SK-N-SH (cell line): ENCODE measurements around the gene YTHDF1. TPM values are rescaled to one million over a fixed set of nuclear protein-coding genes. Genes with fewer than 3 reads are reported as not detected.

Experiments used
- CTCF ChIA-PET: fragments of 300-600, 350-600 bp; formaldehyde crosslinking; extraction: SDS; loops from one replicate; lab custom pipeline; 2021; lab: Yijun Ruan, JAX
- POLR2A ChIA-PET: fragments of 350-600 bp; sonication (Branson Sonifier 250); formaldehyde crosslinking; extraction: SDS; loops from one replicate; lab custom pipeline; 2020; ENCODE audit warnings: antibody characterized with exemption, inconsistent platforms; lab: Yijun Ruan, JAX
- DNase-seq: peaks from one replicate; pipeline ENCODE4 v3.0.0; 2012
- H2AFZ ChIP-seq: fragments of 200-600 bp; sonication (generic); 2 replicates; pipeline ENCODE4 v1.8.1; 2016; ENCODE audit warnings: antibody characterized with exemption, mild to moderate bottlenecking, low read depth
- H3F3A ChIP-seq: fragments of 200-600 bp; sonication (generic); replicated peaks from 2 replicates; pipeline ENCODE3; 2016; ENCODE audit warnings: antibody characterized with exemption, mild to moderate bottlenecking; ENCODE audit not compliant: insufficient read depth
- H3K27ac ChIP-seq, 2 experiments: fragments of 200-500 bp in 1 of 2; fragments of 200-600 bp in 1 of 2; sonication (Bioruptor generic) in 1 of 2; sonication (generic), shearing (Covaris generic) in 1 of 2; 2 replicates each; pipeline versions ENCODE4 v1.5.1 to v1.6.1; 2014 to 2016; ENCODE audit warnings: low read depth in 2 of 2, inconsistent platforms in 1 of 2, low read length in 1 of 2, mild to moderate bottlenecking in 1 of 2, mixed read lengths in 1 of 2
- H3K27me3 ChIP-seq: fragments of 200-600 bp; sonication (generic), shearing (Covaris generic); 2 replicates; pipeline ENCODE4 v1.6.1; 2016; ENCODE audit warnings: mixed run types; ENCODE audit not compliant: insufficient read depth
- H3K36me3 ChIP-seq, 2 experiments: fragments of 200-500 bp in 1 of 2; fragments of 200-600 bp in 1 of 2; sonication (Bioruptor generic) in 1 of 2; sonication (generic) in 1 of 2; replicated peaks in 1 of 2; 2 replicates each; pipeline versions ENCODE3 to v1.5.1; 2014 to 2016; ENCODE audit warnings: low read length in 1 of 2, mild to moderate bottlenecking in 1 of 2; ENCODE audit not compliant: insufficient read depth in 2 of 2, control insufficient read depth in 1 of 2
- H3K4me1 ChIP-seq, 2 experiments: fragments of 200-500 bp in 1 of 2; fragments of 200-600 bp in 1 of 2; sonication (Bioruptor generic) in 1 of 2; sonication (generic), shearing (Covaris generic) in 1 of 2; 2 replicates each; pipeline versions ENCODE4 v1.5.1 to v1.6.1; 2014 to 2016; ENCODE audit warnings: low read depth in 1 of 2, low read length in 1 of 2, mixed run types in 1 of 2; ENCODE audit not compliant: insufficient read depth in 2 of 2, control insufficient read depth in 1 of 2
- H3K4me2 ChIP-seq: fragments of 200-600 bp; sonication (generic), shearing (Covaris generic); 2 replicates; pipeline ENCODE4 v1.6.1; 2017; ENCODE audit warnings: mixed run types
- H3K4me3 ChIP-seq, 2 experiments: fragments of 200-500 bp in 1 of 2; fragments of 200-600 bp in 1 of 2; sonication (Bioruptor generic) in 1 of 2; sonication (generic), shearing (Covaris generic) in 1 of 2; 2 replicates each; pipeline versions ENCODE4 v1.5.1 to v1.8.1; 2014 to 2016; ENCODE audit warnings: low read depth in 2 of 2, inconsistent platforms in 1 of 2, low read length in 1 of 2, mild to moderate bottlenecking in 1 of 2, mixed read lengths in 1 of 2, moderate library complexity in 1 of 2
- H3K79me2 ChIP-seq: fragments of 200-600 bp; sonication (generic); 2 replicates; pipeline ENCODE4 v1.8.1; 2017; ENCODE audit warnings: mild to moderate bottlenecking; ENCODE audit not compliant: insufficient read depth
- H3K9ac ChIP-seq: fragments of 200-600 bp; sonication (generic); 2 replicates; pipeline ENCODE4 v1.6.1; 2017; ENCODE audit warnings: mixed run types
- H3K9me2 ChIP-seq: fragments of 200-600 bp; sonication (generic); 2 replicates; pipeline ENCODE4 v1.6.1; 2017; ENCODE audit warnings: mixed run types
- H3K9me3 ChIP-seq: fragments of 200-600 bp; sonication (generic); 2 replicates; pipeline ENCODE4 v1.6.1; 2017; ENCODE audit warnings: mixed run types, mild to moderate bottlenecking, moderate library complexity
- H4K20me1 ChIP-seq: fragments of 200-600 bp; sonication (generic); 2 replicates; pipeline ENCODE4 v1.6.1; 2017; ENCODE audit warnings: mild to moderate bottlenecking, mixed run types; ENCODE audit not compliant: insufficient read depth
- FOSL2 ChIP-seq: IDR thresholded peaks from 2 replicates; pipeline ENCODE4 v1.4.0; 2012; ENCODE audit warnings: low read depth, mild to moderate bottlenecking, moderate library complexity, borderline replicate concordance
- FOXJ3 ChIP-seq: sonication (generic); formaldehyde crosslinking; IDR thresholded peaks from 2 replicates; pipeline ENCODE4 v1.5.1; 2020; ENCODE audit warnings: mild to moderate bottlenecking, missing genetic modification reagents
- JUND ChIP-seq: IDR thresholded peaks from 2 replicates; pipeline ENCODE4 v1.4.0; 2012
- RAD21 ChIP-seq: IDR thresholded peaks from 2 replicates; pipeline ENCODE4 v1.6.1; 2012; ENCODE audit warnings: mild to moderate bottlenecking, low read length
- RCOR1 ChIP-seq: fragments of 150-350 bp; IDR thresholded peaks from 2 replicates; pipeline ENCODE4 v1.6.1; 2017; ENCODE audit warnings: antibody characterized with exemption, low read length
- TAF1 ChIP-seq: IDR thresholded peaks from 2 replicates; pipeline ENCODE4 v1.6.1; 2012; ENCODE audit warnings: low read depth, mild to moderate bottlenecking, low read length, moderate library complexity, borderline replicate concordance
- TCF12 ChIP-seq: IDR thresholded peaks from 2 replicates; pipeline ENCODE4 v1.4.0; 2012
- WGBS: methylation state at CpG from one replicate; pipeline ENCODE4 v1.1.6; 2017; ENCODE audit warnings: low lambda C conversion rate; 5-methylcytosine and 5-hydroxymethylcytosine counted together
- polyA plus RNA-seq, 3 experiments: library from polyadenylated mRNA; depleted of rRNA; stranded (reverse); fragments of >200 nt; gene quantifications; 2 replicates each; pipeline ENCODE4 v1.2.3, GENCODE V29; 2012
- TF ChIP-seq, protein P1 (sequence below): IDR thresholded peaks from 2 replicates; pipeline ENCODE4 v1.4.0; 2012; ENCODE audit warnings: low read depth, borderline replicate concordance
- TF ChIP-seq, protein P2 (sequence below): IDR thresholded peaks from 2 replicates; pipeline ENCODE4 v1.6.1; 2012; ENCODE audit warnings: mild to moderate bottlenecking, low read depth, low read length, moderate library complexity
- TF ChIP-seq, protein P3 (sequence below): fragments of 150-350 bp; IDR thresholded peaks from 2 replicates; pipeline ENCODE4 v1.6.1; 2016; ENCODE audit warnings: mild to moderate bottlenecking, low read depth, low read length

Gene YTHDF1
- polyA plus RNA-seq, 1 of the 3 experiments (the other 2 are of a cell fraction), result 17.0 TPM

DNA sequence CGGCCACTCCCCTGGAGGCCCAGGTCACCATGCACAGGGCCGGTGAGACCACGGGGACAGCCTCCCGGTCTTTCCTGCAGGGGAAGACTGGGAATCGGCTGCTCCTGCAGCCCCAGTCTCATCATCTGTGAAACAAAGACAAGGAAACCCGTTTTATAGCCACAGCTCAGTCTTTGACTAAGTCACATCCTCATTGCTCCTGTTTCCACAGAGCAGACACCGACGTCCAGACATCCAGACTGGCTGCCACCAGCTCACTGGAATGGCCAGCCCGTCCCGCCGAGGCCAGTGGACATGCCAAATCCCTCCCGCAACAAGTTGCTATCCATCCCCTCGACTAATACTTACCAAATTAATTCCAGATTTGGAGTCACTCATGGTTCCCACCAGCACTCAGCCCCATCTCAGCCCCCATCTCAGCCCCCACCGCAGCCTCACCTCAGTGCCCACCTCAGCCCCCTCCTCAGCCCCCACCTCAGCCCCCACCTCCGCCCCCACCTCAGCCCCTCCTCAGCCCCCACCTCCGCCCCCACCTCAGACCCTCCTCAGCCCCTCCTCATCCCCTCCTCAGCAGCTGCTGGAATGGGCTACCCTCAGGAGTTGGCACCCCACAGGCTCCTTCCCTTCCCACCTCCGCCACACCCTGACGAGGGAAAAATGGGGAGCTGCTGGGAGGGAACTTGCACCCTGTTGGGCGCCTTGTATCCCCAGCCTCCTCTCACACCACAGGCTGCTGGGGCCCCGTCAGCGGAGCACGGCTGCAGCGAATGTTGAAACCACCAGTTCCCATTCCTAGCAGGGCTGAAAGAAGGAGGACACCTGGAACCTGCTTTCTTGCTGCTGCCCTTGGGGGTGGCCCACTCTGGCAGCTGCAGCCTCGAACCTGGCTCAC lies 48.7 kb downstream of the YTHDF1 start:
- H3K4me2 ChIP-seq, result no peak overlapping the region

More for the DNA sequence above, 48.7 kb downstream of the YTHDF1 start:
- Histone ChIP-seq H3K79me2 (no peaks in the 10 kb centered on the region), H3F3A (no peaks in the 10 kb centered on the region), H3K27ac (no peak overlapping the region), H3K27me3 (peaks cover 18% of the 10 kb centered on the region; the same call in 1 of the 2 replicates), H3K4me1 (no peaks in the 10 kb centered on the region), H3K9me2 (no peaks in the 10 kb centered on the region), H3K9me3 (no peaks in the 10 kb centered on the region), H3K4me3 (no peak overlapping the region), H2AFZ (no peak overlapping the region), H3K9ac (no peak overlapping the region), H3K36me3 (no peaks in the 10 kb centered on the region), H4K20me1 (peaks cover 6% of the 10 kb centered on the region; the same call in 1 of the 2 replicates)
- TF ChIP-seq JUND (no peak), RAD21 (no peak), FOXJ3 (CRISPR knock-in tag) (no peak), TAF1 (no peak), RCOR1 (no peak), FOSL2 (no peak), TCF12 (no peak)
- TF ChIP-seq, protein P1, sequence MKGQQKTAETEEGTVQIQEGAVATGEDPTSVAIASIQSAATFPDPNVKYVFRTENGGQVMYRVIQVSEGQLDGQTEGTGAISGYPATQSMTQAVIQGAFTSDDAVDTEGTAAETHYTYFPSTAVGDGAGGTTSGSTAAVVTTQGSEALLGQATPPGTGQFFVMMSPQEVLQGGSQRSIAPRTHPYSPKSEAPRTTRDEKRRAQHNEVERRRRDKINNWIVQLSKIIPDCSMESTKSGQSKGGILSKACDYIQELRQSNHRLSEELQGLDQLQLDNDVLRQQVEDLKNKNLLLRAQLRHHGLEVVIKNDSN, result no peak
- TF ChIP-seq, protein P2, sequence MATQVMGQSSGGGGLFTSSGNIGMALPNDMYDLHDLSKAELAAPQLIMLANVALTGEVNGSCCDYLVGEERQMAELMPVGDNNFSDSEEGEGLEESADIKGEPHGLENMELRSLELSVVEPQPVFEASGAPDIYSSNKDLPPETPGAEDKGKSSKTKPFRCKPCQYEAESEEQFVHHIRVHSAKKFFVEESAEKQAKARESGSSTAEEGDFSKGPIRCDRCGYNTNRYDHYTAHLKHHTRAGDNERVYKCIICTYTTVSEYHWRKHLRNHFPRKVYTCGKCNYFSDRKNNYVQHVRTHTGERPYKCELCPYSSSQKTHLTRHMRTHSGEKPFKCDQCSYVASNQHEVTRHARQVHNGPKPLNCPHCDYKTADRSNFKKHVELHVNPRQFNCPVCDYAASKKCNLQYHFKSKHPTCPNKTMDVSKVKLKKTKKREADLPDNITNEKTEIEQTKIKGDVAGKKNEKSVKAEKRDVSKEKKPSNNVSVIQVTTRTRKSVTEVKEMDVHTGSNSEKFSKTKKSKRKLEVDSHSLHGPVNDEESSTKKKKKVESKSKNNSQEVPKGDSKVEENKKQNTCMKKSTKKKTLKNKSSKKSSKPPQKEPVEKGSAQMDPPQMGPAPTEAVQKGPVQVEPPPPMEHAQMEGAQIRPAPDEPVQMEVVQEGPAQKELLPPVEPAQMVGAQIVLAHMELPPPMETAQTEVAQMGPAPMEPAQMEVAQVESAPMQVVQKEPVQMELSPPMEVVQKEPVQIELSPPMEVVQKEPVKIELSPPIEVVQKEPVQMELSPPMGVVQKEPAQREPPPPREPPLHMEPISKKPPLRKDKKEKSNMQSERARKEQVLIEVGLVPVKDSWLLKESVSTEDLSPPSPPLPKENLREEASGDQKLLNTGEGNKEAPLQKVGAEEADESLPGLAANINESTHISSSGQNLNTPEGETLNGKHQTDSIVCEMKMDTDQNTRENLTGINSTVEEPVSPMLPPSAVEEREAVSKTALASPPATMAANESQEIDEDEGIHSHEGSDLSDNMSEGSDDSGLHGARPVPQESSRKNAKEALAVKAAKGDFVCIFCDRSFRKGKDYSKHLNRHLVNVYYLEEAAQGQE, result no peak
- TF ChIP-seq, protein P3, sequence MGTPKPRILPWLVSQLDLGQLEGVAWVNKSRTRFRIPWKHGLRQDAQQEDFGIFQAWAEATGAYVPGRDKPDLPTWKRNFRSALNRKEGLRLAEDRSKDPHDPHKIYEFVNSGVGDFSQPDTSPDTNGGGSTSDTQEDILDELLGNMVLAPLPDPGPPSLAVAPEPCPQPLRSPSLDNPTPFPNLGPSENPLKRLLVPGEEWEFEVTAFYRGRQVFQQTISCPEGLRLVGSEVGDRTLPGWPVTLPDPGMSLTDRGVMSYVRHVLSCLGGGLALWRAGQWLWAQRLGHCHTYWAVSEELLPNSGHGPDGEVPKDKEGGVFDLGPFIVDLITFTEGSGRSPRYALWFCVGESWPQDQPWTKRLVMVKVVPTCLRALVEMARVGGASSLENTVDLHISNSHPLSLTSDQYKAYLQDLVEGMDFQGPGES, result no peak
- DNase-seq, result peak; percentile 72
- WGBS, result 30% methylated on average over 24 of the region's 24 CpGs
- ChIA-PET CTCF (interaction anchor here (2.8 kb wide), 1 partner anchor 111 kb away, joined by 11 read pairs; no protein-coding TSS in a partner anchor), POLR2A (no interaction called here)
